HCEC 1CT (cell line): ENCODE data around the gene FABP2.
"Not testable (repeated sequence)": the region's sequence is repeated elsewhere in the genome, so short reads cannot be mapped to it uniquely, and the experiment has no call there.

Experiments
- DNase-seq: peaks from one replicate; pipeline ENCODE4 v3.0.0-alpha.2; 2017

The FABP2 gene

GRCh38 chr4:119307606-119308005 is 14.3 kb downstream of the FABP2 start:
- no peak for DNase-seq

GRCh38 chr4:119304431-119304830 is 17.5 kb downstream of the FABP2 start:
- no peak for DNase-seq

- no peak for DNase-seq
Observed at GRCh38 chr4:119303587-119304305, 18.2 kb downstream of the FABP2 start.

- DNase-seq: no peak
Observed at GRCh38 chr4:119302073-119302832, 19.7 kb downstream of the FABP2 start.

GRCh38 chr4:119300101-119300978 is 21.6 kb downstream of the FABP2 start:
- DNase-seq: peak; percentile 87

GRCh38 chr4:119299741-119300100 is 22.2 kb downstream of the FABP2 start:
- DNase-seq: no peak

GRCh38 chr4:119299260-119299671 is 22.7 kb downstream of the FABP2 start:
- DNase-seq: peak; percentile 6

- no peak for DNase-seq
Observed at GRCh38 chr4:119297795-119298194, 24.1 kb downstream of the FABP2 start.

GRCh38 chr4:119296356-119296755 is 25.6 kb downstream of the FABP2 start:
- no peak for DNase-seq

GRCh38 chr4:119290598-119290997 is 31.3 kb downstream of the FABP2 start:
- DNase-seq: no peak

GRCh38 chr4:119289313-119289712 is 32.6 kb downstream of the FABP2 start:
- no peak for DNase-seq

- peak; percentile 63 for DNase-seq
Observed at GRCh38 chr4:119286377-119287002, 35.4 kb downstream of the FABP2 start.

- peak; percentile 29 for DNase-seq
Observed at GRCh38 chr4:119284876-119285780, 36.8 kb downstream of the FABP2 start.

GRCh38 chr4:119281393-119281792 is 40.5 kb downstream of the FABP2 start:
- DNase-seq: no peak

GRCh38 chr4:119279945-119280344 is 42.0 kb downstream of the FABP2 start:
- DNase-seq: not testable (repeated sequence)

GRCh38 chr4:119279541-119279940 is 42.4 kb downstream of the FABP2 start:
- not testable (repeated sequence) for DNase-seq

- no peak for DNase-seq
Observed at GRCh38 chr4:119271361-119272085, 50.4 kb downstream of the FABP2 start.

GRCh38 chr4:119268466-119268865 is 53.5 kb downstream of the FABP2 start:
- DNase-seq: no peak
